Endothelial cell of umbilical vein (primary cell): Measurements from ENCODE around the gene CC2D1A. TPM values are rescaled to one million over a fixed set of nuclear protein-coding genes. Genes with fewer than 3 reads are reported as not detected.

ENCODE experiments used
- BruUV-seq: library from RNA; stranded (reverse); fragments of 400-500 nt; replicated peaks from 2 replicates; lab custom pipeline; 2021; lab: Mats Ljungman, UMichigan
- CTCF ChIA-PET: fragments of 300-600, 350-600 bp; sonication (Branson Sonifier 250); formaldehyde crosslinking; loops from one replicate; lab custom pipeline; 2021; ENCODE audit warnings: antibody characterized with exemption, inconsistent platforms; lab: Charles Lee
- POLR2A ChIA-PET: fragments of 300-600, 350-600 bp; sonication (Branson Sonifier 250); formaldehyde crosslinking; loops from one replicate; lab custom pipeline; 2021; ENCODE audit warnings: antibody characterized with exemption, inconsistent platforms; lab: Charles Lee
- DNase-seq: peaks from one replicate; pipeline ENCODE4 v3.0.0-alpha.2; 2011; ENCODE audit warnings: low read depth, low spot score
- FAIRE-seq: peaks from 2 replicates; lab custom pipeline; 2011; peaks lifted over from hg19 to GRCh38; lab: Jason Lieb, UNC
- H2AFZ ChIP-seq: 2 replicates; pipeline ENCODE4 v1.6.0; 2012; ENCODE audit warnings: low read depth, low read length, control low read depth, inconsistent platforms
- H3K27ac ChIP-seq: 2 replicates; pipeline ENCODE4 v1.5.1; 2011; ENCODE audit warnings: low read depth, mild to moderate bottlenecking, control low read depth, low read length, moderate library complexity; ENCODE audit not compliant: insufficient read depth
- H3K27me3 ChIP-seq, 2 experiments: 2 replicates each; pipeline versions ENCODE4 v1.6.0 to v1.6.1; 2011; ENCODE audit warnings: low read length in 2 of 2, mixed read lengths in 1 of 2; ENCODE audit not compliant: control insufficient read depth in 2 of 2, insufficient read depth in 2 of 2
- H3K36me3 ChIP-seq, 2 experiments: 2 replicates in 1 of 2; 3 replicates in 1 of 2; pipeline ENCODE4 v1.5.1; 2011; ENCODE audit warnings: low read length in 2 of 2, mild to moderate bottlenecking in 1 of 2, moderate library complexity in 1 of 2; ENCODE audit not compliant: control insufficient read depth in 2 of 2, insufficient read depth in 2 of 2; ENCODE audit errors: extremely low read depth in 1 of 2
- H3K4me1 ChIP-seq: 3 replicates; pipeline ENCODE4 v1.5.1; 2011; ENCODE audit warnings: mild to moderate bottlenecking, low read length; ENCODE audit not compliant: control insufficient read depth, insufficient read depth; ENCODE audit errors: extremely low read depth
- H3K4me2 ChIP-seq: 2 replicates; pipeline ENCODE4 v1.6.1; 2011; ENCODE audit warnings: low read length, control low read depth, mixed read lengths; ENCODE audit not compliant: insufficient read depth
- H3K4me3 ChIP-seq, 3 experiments: fragments of 200-600 bp in 1 of 3; sonication (generic), shearing (Covaris generic) in 1 of 3; replicated peaks in 1 of 3; 2 replicates each; pipeline ENCODE4 v1.5.1; 2011 to 2016; ENCODE audit warnings: control low read depth in 3 of 3, low read length in 3 of 3, mild to moderate bottlenecking in 2 of 3, inconsistent platforms in 1 of 3, low read depth in 1 of 3, moderate library complexity in 1 of 3; ENCODE audit not compliant: insufficient read depth in 1 of 3
- H3K79me2 ChIP-seq: 2 replicates; pipeline ENCODE4 v1.6.0; 2012; ENCODE audit warnings: low read length, inconsistent platforms; ENCODE audit not compliant: control insufficient read depth, insufficient read depth
- H3K9ac ChIP-seq: replicated peaks from 2 replicates; pipeline ENCODE3; 2011; ENCODE audit warnings: low read length, control low read depth; ENCODE audit not compliant: insufficient read depth; ENCODE audit errors: extremely low read depth
- H3K9me1 ChIP-seq: replicated peaks from 3 replicates; pipeline ENCODE4 v1.6.0; 2011; ENCODE audit warnings: mild to moderate bottlenecking, low read length; ENCODE audit not compliant: control insufficient read depth, insufficient read depth; ENCODE audit errors: extremely low read depth
- H3K9me3 ChIP-seq: replicated peaks from 2 replicates; pipeline ENCODE4 v1.5.1; 2012; ENCODE audit warnings: low read length, inconsistent platforms; ENCODE audit not compliant: control insufficient read depth, insufficient read depth
- H4K20me1 ChIP-seq: replicated peaks from 2 replicates; pipeline ENCODE3; 2011; ENCODE audit warnings: mild to moderate bottlenecking, low read length; ENCODE audit not compliant: control insufficient read depth, insufficient read depth; ENCODE audit errors: extremely low read depth
- EZH2 ChIP-seq: IDR thresholded peaks from 2 replicates; pipeline ENCODE4 v1.6.1; 2012; ENCODE audit warnings: borderline replicate concordance, low read depth, mild to moderate bottlenecking, moderate library complexity, low read length, inconsistent platforms; ENCODE audit not compliant: severe bottlenecking
- FOS ChIP-seq: IDR thresholded peaks from 2 replicates; pipeline ENCODE4 v1.6.1; 2011; ENCODE audit warnings: mild to moderate bottlenecking, low read length, moderate library complexity, borderline replicate concordance; ENCODE audit not compliant: insufficient read depth
- GATA2 ChIP-seq: IDR thresholded peaks from 2 replicates; pipeline ENCODE4 v1.7.0; 2011; ENCODE audit warnings: low read depth, mild to moderate bottlenecking, moderate library complexity, mixed read lengths, low read length; ENCODE audit not compliant: insufficient read length, insufficient read depth
- JUN ChIP-seq: IDR thresholded peaks from 2 replicates; pipeline ENCODE4 v1.6.1; 2011; ENCODE audit warnings: borderline replicate concordance, low read depth; ENCODE audit not compliant: insufficient read length, insufficient read depth
- MYC ChIP-seq: IDR thresholded peaks from one replicate; pipeline ENCODE4 v1.6.1; 2011; ENCODE audit warnings: mild to moderate bottlenecking, low read depth, low read length
- POLR2A ChIP-seq: IDR thresholded peaks from 2 replicates; pipeline ENCODE4 v1.6.1; 2012; ENCODE audit warnings: low read depth, mild to moderate bottlenecking, control low read depth, low read length
- POLR2AphosphoS5 ChIP-seq: IDR thresholded peaks from 2 replicates; pipeline ENCODE4 v1.6.1; 2012; ENCODE audit warnings: low read depth, mild to moderate bottlenecking, control low read depth, low read length, moderate library complexity; ENCODE audit not compliant: insufficient read depth
- dilution Hi-C: fragments of 300-500 bp; cut with MboI; formaldehyde crosslinking; loops from one replicate; pipeline ENCODE4 v1.15.0; 2019; ENCODE audit warnings: low sequenced_read_pairs; ENCODE audit not compliant: extremely low pct_ligation_motif_present
- intact Hi-C: fragments of 100-400 bp; cut with micrococcal nuclease; formaldehyde crosslinking; loops from one replicate; pipeline ENCODE4 v1.10.0; 2022
- polyA plus RNA-seq, 4 experiments: library from polyadenylated mRNA; depleted of rRNA in 3 of 4; stranded (reverse) in 3 of 4; unstranded in 1 of 4; fragments of >200 nt; gene quantifications; 2 replicates each; pipeline versions ENCODE4 v1.2.1 to v1.2.3, GENCODE V29; 2011 to 2012; ENCODE audit warnings: missing spikeins in 1 of 4
- total RNA-seq: library from RNA; stranded (reverse); gene quantifications from 2 replicates; pipeline ENCODE4 v1.2.3, GENCODE V29; 2021
- TF ChIP-seq, protein P1 (sequence below): IDR thresholded peaks from 2 replicates; pipeline ENCODE4 v1.6.1; 2011; ENCODE audit not compliant: insufficient read depth, insufficient read length
- TF ChIP-seq, protein P2 (sequence below), 2 donors: IDR thresholded peaks; 1 replicate in 1 of 2; 2 replicates in 1 of 2; pipeline ENCODE4 v1.5.1; 2011; ENCODE audit warnings: low read length in 2 of 2, mild to moderate bottlenecking in 2 of 2, moderate library complexity in 2 of 2, control low read depth in 1 of 2, inconsistent platforms in 1 of 2, low read depth in 1 of 2; ENCODE audit not compliant: insufficient read depth in 1 of 2; ENCODE audit errors: extremely low read depth in 1 of 2

The CC2D1A gene
- total and polyA plus RNA-seq, 2 donors (not counting 3 experiments of a cell fraction or from before 2014, with no cell fraction given), result 13.6 to 33.7 TPM

GRCh38 chr19:13935765-13936510 is 29.9 kb downstream of the CC2D1A start:
- Histone ChIP-seq H3K9ac (no peak overlapping the region), H3K79me2 (no peaks in the 10 kb centered on the region), H3K9me3 (no peaks in the 10 kb centered on the region), H3K4me2 (no peak overlapping the region), H3K4me3 (no peak overlapping the region), H2AFZ (no peak overlapping the region), H3K4me1 (no peaks in the 10 kb centered on the region), H3K27ac (no peak overlapping the region), H3K9me1 (no peaks in the 10 kb centered on the region), H4K20me1 (no peaks in the 10 kb centered on the region), H3K36me3 (no peaks in the 10 kb centered on the region), H3K27me3 (peaks cover 0 to 3% of the 10 kb centered on the region in 2 experiments)
- POLR2A ChIA-PET, result no interaction called here
- no peak for DNase-seq
- CTCF ChIA-PET, result interaction anchor here (0.7 to 1.4 kb wide), 2 partner anchors 9 to 154 kb away, joined by 3 to 5 read pairs; no protein-coding TSS in a partner anchor
- no TSS peak for BruUV-seq
- dilution Hi-C loops, result no loop called here
- FAIRE-seq, result no peak
- no peak for TF ChIP-seq POLR2AphosphoS5
- no peak for TF ChIP-seq FOS
- no peak for TF ChIP-seq JUN
- TF ChIP-seq, protein P1, sequence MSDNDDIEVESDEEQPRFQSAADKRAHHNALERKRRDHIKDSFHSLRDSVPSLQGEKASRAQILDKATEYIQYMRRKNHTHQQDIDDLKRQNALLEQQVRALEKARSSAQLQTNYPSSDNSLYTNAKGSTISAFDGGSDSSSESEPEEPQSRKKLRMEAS, result no peak
- TF ChIP-seq EZH2, result no peak
- TF ChIP-seq POLR2A, result no peak
- TF ChIP-seq, protein P2, sequence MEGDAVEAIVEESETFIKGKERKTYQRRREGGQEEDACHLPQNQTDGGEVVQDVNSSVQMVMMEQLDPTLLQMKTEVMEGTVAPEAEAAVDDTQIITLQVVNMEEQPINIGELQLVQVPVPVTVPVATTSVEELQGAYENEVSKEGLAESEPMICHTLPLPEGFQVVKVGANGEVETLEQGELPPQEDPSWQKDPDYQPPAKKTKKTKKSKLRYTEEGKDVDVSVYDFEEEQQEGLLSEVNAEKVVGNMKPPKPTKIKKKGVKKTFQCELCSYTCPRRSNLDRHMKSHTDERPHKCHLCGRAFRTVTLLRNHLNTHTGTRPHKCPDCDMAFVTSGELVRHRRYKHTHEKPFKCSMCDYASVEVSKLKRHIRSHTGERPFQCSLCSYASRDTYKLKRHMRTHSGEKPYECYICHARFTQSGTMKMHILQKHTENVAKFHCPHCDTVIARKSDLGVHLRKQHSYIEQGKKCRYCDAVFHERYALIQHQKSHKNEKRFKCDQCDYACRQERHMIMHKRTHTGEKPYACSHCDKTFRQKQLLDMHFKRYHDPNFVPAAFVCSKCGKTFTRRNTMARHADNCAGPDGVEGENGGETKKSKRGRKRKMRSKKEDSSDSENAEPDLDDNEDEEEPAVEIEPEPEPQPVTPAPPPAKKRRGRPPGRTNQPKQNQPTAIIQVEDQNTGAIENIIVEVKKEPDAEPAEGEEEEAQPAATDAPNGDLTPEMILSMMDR (IDR thresholded peaks at IDR 0.05; ENCODE audit: extremely low read depth in 1 of 2, insufficient read depth in 1 of 2, low read depth in 1 of 2, low read length in 2 of 2), result no peak
- TF ChIP-seq MYC, result no peak
- TF ChIP-seq GATA2, result no peak
- intact Hi-C loops, result no loop called here
